Measurements from ENCODE around the gene LINGO3.

The LINGO3 gene

DNA sequence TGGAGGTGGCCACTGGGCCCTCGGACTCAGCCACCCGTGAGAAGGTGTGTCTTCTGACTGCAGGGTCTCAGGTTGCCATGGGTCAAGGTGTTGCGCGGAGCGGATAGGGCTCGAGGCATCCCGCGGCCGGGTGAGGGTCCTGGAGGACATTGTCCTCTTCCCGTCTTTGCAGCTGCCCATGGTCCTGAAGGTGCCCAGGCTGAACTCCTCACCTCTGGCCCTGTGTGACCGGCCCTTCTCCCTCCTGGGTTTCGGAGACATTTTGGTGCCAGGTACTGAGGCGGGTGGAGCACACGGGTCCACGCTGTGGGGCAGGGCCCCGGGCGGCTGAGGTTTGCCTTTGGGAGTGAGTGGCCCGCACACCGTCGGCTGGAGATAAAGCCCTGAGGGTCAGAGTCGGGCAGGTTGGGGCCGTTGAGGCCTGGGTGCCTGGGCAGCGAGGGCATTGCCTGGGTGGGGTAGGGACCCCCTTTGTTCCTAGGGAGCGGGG, 36.5 kb upstream of the LINGO3 start:
- in situ Hi-C loops (cut with MboI; ENCODE audit: low pct_unique_long_range_greater_than_20kb, low sequenced_read_pairs, unreplicated experiment), result no loop called here
- TF ChIP-seq CTCF (IDR thresholded peaks at IDR 0.05; ENCODE audit: extremely low read depth, insufficient read depth, missing control alignments), result no peak
- no peak for DNase-seq (ENCODE audit: low spot score)

- TF ChIP-seq CTCF (IDR thresholded peaks at IDR 0.05; ENCODE audit: extremely low read depth, insufficient read depth, missing control alignments), result no peak
- no peak for DNase-seq (ENCODE audit: low spot score)
- in situ Hi-C loops (cut with MboI; ENCODE audit: low pct_unique_long_range_greater_than_20kb, low sequenced_read_pairs, unreplicated experiment), result no loop called here
Measured at GRCh38 chr19:2343289-2343982, 35.5 kb upstream of the LINGO3 start.

DNA sequence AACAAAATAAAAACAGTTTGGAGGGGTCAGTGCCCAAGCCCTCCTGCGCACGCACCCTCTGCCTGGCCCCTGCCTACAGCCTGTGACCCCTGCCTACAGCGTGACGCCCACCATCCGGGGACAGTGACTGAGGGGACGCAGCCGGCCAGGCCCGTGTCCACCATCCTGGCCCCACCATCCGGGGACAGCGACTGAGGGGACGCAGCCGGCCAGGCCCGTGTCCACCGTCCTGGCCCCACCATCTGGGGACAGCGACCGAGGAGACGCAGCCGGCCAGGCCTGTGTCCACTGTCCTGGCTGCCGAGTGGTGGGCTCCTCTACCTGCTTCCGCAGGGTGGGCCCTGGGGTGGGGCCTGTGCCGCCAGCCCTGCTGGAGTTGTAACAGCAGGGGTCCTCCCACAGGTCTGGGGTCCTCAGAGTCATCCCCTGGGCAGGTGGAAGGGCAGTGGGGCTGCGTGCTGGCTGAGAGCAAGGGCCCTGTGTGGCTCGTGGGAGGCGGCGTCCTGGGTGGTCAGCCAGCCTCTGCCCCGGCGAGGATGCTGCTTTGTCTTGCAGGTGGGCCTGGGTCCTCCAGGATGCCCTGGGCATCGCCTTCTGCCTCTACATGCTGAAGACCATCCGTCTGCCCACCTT, 34.8 kb upstream of the LINGO3 start:
- in situ Hi-C loops (cut with MboI; ENCODE audit: low pct_unique_long_range_greater_than_20kb, low sequenced_read_pairs, unreplicated experiment), result no loop called here
- no peak for TF ChIP-seq CTCF (IDR thresholded peaks at IDR 0.05; ENCODE audit: extremely low read depth, insufficient read depth, missing control alignments)
- no peak for DNase-seq (ENCODE audit: low spot score)

GRCh38 chr19:2341982-2342381, 34.0 kb upstream of the LINGO3 start:
- no peak for TF ChIP-seq CTCF (IDR thresholded peaks at IDR 0.05; ENCODE audit: extremely low read depth, insufficient read depth, missing control alignments)
- in situ Hi-C loops (cut with MboI; ENCODE audit: low pct_unique_long_range_greater_than_20kb, low sequenced_read_pairs, unreplicated experiment), result no loop called here
- no peak for DNase-seq (ENCODE audit: low spot score)

GRCh38 chr19:2341244-2341751, 33.3 kb upstream of the LINGO3 start:
- no peak for DNase-seq (ENCODE audit: low spot score)
- no peak for TF ChIP-seq CTCF (IDR thresholded peaks at IDR 0.05; ENCODE audit: extremely low read depth, insufficient read depth, missing control alignments)
- in situ Hi-C loops (cut with MboI; ENCODE audit: low pct_unique_long_range_greater_than_20kb, low sequenced_read_pairs, unreplicated experiment), result no loop called here

- in situ Hi-C loops (cut with MboI; ENCODE audit: low pct_unique_long_range_greater_than_20kb, low sequenced_read_pairs, unreplicated experiment), result no loop called here
- DNase-seq (ENCODE audit: low spot score), result no peak
- no peak for TF ChIP-seq CTCF (IDR thresholded peaks at IDR 0.05; ENCODE audit: extremely low read depth, insufficient read depth, missing control alignments)
Measured at GRCh38 chr19:2340496-2341243, 32.7 kb upstream of the LINGO3 start.
